Measurements from ENCODE around the gene PSAT1. TPM values are rescaled to one million over a fixed set of nuclear protein-coding genes. Genes with fewer than 3 reads are reported as not detected.

PSAT1 gene
- total RNA-seq, 2 experiments from 2014 or later, result 174 to 182 TPM

DNA sequence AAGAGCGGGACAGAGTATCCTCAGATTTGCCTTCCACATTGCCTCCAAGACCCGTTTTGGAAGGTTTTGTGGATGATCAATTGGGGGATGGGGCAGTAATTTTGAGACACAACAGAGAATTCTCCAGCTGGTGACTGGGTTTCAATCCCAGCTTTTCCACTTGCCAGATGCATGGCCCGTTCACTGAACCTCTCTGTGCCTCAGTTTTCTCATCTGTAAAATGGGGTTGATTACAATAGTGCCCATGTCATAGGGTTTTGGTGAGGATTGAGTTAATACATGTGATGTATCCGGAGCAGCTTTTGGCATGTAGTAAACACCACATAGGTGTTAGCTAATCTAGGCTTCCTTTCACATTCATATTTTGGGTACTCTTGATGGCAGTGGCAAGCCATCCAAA lies 59.7 kb downstream of the PSAT1 start:
- CTCF ChIA-PET, result interaction anchor here (3.2 kb wide), 1 partner anchor 13 kb away, joined by 16 read pairs; no protein-coding TSS in a partner anchor
- intact Hi-C loops (cut with micrococcal nuclease), result no loop called here
- POLR2A ChIA-PET, result no interaction called here
- DNase-seq (no peak), ATAC-seq (no peak)
- Mint-ChIP-seq H3K36me3 (ENCODE audit: low read depth) (no peaks in the 10 kb centered on the region), H3K27me3 (no peaks in the 10 kb centered on the region), H3K9me3 (no peaks in the 10 kb centered on the region), H3K4me1 (ENCODE audit: low read depth) (peaks cover 6% of the 10 kb centered on the region), H3K27ac (no peak overlapping the region), H3K4me3 (no peak overlapping the region)
- no peak for TF ChIP-seq CTCF (IDR thresholded peaks at IDR 0.05)

- H3K27ac Mint-ChIP-seq, result no peak overlapping the region
- ChIA-PET CTCF (interaction anchor here (3.2 kb wide), 1 partner anchor 12 kb away, joined by 16 read pairs; no protein-coding TSS in a partner anchor), POLR2A (interaction anchor here (0.6 kb wide), 1 partner anchor 119 kb away, joined by 4 read pairs; no protein-coding TSS in a partner anchor)
- H3K4me3 Mint-ChIP-seq, result no peak overlapping the region
- DNase-seq (no peak), ATAC-seq (no peak)
- H3K9me3 Mint-ChIP-seq, result no peaks in the 10 kb centered on the region
- TF ChIP-seq CTCF (IDR thresholded peaks at IDR 0.05), result no peak
- no peaks in the 10 kb centered on the region for H3K36me3 Mint-ChIP-seq (ENCODE audit: low read depth)
- H3K4me1 Mint-ChIP-seq (ENCODE audit: low read depth), result no peaks in the 10 kb centered on the region
- H3K27me3 Mint-ChIP-seq, result no peaks in the 10 kb centered on the region
- intact Hi-C loops (cut with micrococcal nuclease), result no loop called here
These were observed 60.4 kb downstream of the PSAT1 start for GRCh38 chr9:78357165-78357873.

DNA sequence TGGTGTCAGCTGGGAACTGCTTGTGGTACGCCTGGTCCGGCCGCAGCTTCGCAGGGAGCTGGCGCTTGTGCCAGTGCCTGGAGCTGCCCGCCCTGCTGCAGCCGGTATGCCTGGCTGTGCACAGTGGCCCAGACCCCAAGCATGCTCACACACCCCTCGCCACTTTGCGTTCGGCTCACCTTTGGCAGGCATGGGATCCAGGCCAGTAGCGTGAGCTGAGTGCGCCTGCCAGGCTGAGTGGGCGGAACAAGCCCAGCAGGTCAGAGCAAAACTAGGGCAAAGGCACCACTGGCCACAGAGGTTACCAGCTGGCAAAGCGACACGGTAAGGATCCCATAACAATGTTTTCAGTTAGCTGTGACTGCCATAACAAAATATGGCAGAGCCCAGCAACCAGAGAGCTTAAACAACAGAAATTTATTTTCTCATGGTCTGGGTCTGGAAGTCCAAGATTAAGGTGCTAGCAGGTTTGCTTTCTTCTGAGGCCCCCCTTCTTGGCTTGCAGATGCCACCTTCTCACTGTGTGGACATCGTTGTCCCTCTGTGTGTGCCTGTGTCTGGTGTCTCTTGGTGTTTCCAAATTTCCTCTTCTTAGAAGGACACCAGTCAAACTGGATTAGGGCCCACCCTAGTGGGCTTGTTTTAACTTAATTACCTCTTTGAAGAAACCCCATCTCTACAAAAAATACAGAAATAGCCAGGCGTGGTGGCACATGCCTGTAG lies 61.6 kb downstream of the PSAT1 start:
- ChIA-PET POLR2A (interaction anchor here (0.6 kb wide), 1 partner anchor 120 kb away, joined by 4 read pairs; no protein-coding TSS in a partner anchor), CTCF (interaction anchor here (3.2 kb wide), 1 partner anchor 11 kb away, joined by 16 read pairs; no protein-coding TSS in a partner anchor)
- H3K27ac Mint-ChIP-seq, result no peak overlapping the region
- intact Hi-C loops (cut with micrococcal nuclease), result no loop called here
- DNase-seq (no peak), ATAC-seq (no peak)
- TF ChIP-seq CTCF (IDR thresholded peaks at IDR 0.05), result no peak
- H3K9me3 Mint-ChIP-seq, result no peaks in the 10 kb centered on the region
- no peaks in the 10 kb centered on the region for H3K27me3 Mint-ChIP-seq
- no peaks in the 10 kb centered on the region for H3K4me1 Mint-ChIP-seq (ENCODE audit: low read depth)
- no peaks in the 10 kb centered on the region for H3K36me3 Mint-ChIP-seq (ENCODE audit: low read depth)
- no peak overlapping the region for H3K4me3 Mint-ChIP-seq

- Mint-ChIP-seq H3K9me3 (no peaks in the 10 kb centered on the region), H3K4me1 (ENCODE audit: low read depth) (no peaks in the 10 kb centered on the region), H3K4me3 (no peak overlapping the region), H3K27me3 (no peaks in the 10 kb centered on the region), H3K36me3 (ENCODE audit: low read depth) (no peaks in the 10 kb centered on the region), H3K27ac (no peak overlapping the region)
- TF ChIP-seq CTCF (IDR thresholded peaks at IDR 0.05), result no peak
- ChIA-PET POLR2A (no interaction called here), CTCF (interaction anchor here (1.2 to 1.3 kb wide), 2 partner anchors 8 to 12 kb away, joined by 3 read pairs; no protein-coding TSS in a partner anchor)
- no peak for DNase-seq
- no peak for ATAC-seq
- intact Hi-C loops (cut with micrococcal nuclease), result no loop called here
These were observed 66.3 kb downstream of the PSAT1 start for GRCh38 chr9:78363221-78363620.

All from activated CD8-positive, alpha-beta T cell treated with anti-CD3 and anti-CD28 coated beads for 36 hours (primary cell).